GM21381 (cell line): ENCODE measurements around the gene HDGFL1.

Experiments
- ATAC-seq: cut with Tn5 transposase; IDR thresholded peaks from one replicate; pipeline ENCODE4 v1.9.1; 2021; ENCODE audit warnings: mild to moderate bottlenecking, moderate library complexity; ENCODE audit not compliant: unreplicated experiment

Gene HDGFL1

DNA sequence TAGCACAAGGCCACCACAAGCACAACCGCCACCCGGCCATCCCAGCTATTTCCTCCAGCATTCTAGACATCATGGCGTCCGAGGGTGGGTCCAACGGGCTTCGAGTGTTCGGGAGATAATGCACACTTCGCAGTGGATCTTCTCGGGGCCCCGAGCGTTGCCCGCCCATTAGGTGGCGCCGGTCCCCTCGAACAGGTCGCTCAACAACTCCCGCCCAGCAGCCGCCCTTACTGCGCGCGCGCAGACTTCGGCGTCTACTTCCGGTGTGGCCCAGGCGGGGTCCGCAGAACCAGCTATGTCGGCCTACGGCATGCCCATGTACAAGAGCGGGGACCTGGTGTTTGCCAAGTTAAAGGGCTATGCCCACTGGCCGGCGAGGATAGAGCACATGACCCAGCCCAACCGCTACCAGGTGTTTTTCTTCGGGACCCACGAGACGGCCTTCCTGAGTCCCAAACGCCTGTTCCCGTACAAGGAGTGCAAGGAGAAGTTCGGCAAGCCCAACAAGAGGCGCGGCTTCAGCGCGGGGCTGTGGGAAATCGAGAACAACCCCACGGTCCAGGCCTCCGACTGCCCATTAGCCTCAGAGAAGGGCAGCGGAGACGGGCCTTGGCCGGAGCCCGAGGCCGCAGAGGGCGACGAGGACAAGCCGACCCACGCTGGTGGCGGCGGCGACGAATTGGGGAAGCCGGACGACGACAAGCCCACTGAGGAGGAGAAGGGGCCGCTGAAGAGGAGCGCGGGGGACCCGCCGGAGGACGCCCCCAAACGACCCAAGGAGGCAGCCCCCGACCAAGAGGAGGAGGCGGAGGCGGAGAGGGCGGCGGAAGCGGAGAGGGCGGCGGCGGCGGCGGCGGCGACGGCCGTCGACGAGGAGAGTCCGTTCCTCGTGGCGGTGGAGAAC, at the start of gene HDGFL1:
Gene HDGFL1 (plus strand): TSS at position 286 of the 904 bp plus-strand sequence. CDS start 10 bp downstream, at position 296.
- ATAC-seq = no peak

DNA sequence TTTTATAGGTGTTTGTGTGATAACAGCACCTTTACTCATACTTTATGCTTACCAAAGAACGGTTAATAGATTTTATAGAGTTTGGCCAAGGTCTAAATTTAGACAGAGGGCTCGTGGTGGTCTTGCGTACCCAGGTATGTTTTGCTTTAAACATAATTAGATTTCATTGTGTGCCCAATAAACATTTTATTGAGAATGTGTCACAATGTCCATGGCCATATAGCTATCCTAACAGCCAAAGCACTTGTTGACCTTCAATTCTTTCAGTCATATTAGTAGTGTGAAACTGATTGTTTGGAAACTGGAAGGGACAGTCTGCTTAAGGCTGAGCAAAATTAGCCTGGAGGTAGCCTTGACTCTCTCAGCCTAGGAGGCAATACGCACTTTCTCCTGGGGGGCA, 48.3 kb upstream of the HDGFL1 start:
- ATAC-seq = no peak

GRCh38 chr6:22526736-22527135, 42.6 kb upstream of the HDGFL1 start:
- ATAC-seq = no peak

- ATAC-seq = no peak
Measured at GRCh38 chr6:22529866-22530265, 39.5 kb upstream of the HDGFL1 start.

GRCh38 chr6:22530506-22530905, 38.9 kb upstream of the HDGFL1 start:
- ATAC-seq = no peak

DNA sequence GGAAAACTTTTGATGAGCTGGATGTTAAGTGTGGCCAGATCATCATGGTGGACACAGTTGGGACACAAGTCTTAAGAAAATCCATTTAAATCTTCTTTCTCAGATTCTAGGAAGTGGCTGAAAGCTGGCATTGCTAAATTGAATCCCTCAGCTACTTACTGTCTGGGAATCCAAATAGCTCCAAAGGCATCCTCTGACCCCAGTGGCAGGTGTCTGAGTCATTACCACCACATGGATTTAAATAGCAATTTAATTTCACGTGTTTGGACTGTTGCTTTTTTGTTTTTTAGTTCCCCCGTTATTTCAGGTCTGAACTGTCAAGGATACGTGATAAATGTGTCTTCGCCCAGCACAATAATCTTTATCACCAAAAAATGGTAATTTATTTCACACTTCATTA, 33.2 kb upstream of the HDGFL1 start:
- no peak for ATAC-seq

- no peak for ATAC-seq
Measured at GRCh38 chr6:22544476-22544875, 24.9 kb upstream of the HDGFL1 start.

DNA sequence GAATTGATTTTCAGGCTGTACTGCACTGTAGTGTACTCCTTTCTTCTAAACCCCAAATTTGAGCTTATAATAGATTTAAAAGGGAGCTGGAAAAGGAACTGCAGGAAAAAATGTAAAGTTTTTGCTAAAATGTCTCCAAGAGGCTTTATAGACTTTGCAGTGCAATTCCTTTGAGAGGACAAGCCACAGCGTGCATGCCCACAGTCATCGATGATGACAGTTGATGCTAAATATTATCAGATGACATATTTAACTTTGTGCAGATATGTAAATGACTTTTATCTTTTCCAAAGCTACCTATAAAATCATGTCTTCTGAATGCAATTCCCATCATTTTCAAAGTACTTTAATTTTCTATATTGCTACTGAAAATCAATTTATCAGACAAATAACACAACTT, 24.3 kb upstream of the HDGFL1 start:
- ATAC-seq = no peak

DNA sequence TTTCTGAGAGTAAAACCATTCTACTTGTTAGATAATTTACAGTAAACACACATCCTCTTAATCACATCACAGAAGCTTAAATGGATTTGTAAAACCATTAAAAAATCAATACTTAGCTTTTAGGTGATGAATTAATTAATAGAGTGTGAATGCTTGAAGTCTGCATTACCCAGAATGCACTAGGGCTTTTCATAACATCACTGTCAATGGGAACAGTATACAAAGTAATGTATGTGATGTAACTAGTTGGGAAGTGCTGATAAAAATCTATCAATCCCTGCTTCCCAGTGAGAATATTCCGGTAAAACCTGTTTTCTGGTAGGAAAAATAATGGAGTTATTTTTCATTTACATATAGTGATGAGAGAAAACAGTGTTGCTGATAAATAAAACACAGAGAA, 23.1 kb upstream of the HDGFL1 start:
- ATAC-seq = no peak

DNA sequence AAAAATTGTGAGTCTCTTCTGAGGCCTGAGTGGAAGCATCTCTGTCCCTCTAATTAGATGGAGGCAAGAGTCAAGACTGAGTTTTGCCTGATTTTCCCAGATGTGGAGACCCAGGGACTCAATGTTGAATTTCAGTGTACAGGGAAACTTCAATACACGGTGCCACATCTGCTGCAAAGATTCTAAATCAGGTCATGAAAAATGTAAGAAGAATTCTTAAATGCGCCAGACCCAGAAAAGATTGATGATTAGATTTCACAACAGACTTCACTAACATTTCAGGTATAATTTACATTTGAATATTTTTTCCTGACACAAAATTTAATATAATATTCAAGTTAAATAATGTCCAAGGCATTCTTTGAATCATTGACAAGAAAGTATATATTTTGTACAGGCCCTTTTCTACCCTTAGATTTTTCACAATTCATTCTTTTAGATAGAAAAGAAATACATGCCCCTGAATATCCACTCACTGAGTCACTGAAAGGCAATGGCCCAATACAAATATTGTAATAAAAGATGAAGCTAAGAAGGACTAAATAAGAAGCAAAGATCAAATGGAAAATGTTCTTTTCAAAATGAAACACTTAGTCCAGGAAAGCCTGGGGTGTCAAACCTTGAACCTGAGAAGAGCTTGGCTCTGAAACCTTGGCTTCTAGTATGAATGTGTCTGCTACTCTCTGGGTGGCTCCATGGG, 18.2 kb upstream of the HDGFL1 start:
- no peak for ATAC-seq

GRCh38 chr6:22556266-22556665, 13.1 kb upstream of the HDGFL1 start:
- ATAC-seq = no peak

GRCh38 chr6:22557007-22557406, 12.4 kb upstream of the HDGFL1 start:
- no peak for ATAC-seq

DNA sequence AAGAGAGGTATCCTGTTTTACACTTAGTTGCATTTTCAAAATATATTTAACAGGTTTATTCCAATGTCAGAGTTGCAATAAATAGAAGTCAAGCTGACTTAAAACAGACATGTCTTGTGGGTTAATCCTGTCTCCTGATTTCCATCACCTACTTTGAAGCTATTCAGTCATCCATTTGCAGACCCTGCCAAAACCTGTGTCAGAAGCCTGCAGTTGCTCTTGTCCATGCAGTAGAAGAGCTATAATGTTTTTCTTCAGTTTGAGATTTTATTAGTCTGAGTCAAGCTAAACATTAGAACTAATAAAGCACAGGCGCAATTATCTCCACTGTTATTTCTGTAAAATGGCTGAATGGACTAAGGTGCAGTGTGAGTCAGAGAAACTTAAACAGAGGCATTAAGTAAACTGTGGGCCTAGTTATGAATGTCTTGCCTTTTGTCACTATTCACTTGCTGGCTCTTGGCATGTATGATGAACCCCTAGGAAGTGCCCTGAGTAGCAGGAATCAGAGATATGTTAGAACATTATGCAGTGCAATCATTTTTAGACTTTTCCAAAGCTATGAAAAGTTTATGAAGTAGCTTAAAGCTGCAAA, 11.0 kb upstream of the HDGFL1 start:
- ATAC-seq = no peak

- no peak for ATAC-seq
Measured at GRCh38 chr6:22568854-22569253, 512 bp upstream of the HDGFL1 start.

GRCh38 chr6:22570185-22570551, 802 bp downstream of the HDGFL1 start:
- ATAC-seq = no peak

DNA sequence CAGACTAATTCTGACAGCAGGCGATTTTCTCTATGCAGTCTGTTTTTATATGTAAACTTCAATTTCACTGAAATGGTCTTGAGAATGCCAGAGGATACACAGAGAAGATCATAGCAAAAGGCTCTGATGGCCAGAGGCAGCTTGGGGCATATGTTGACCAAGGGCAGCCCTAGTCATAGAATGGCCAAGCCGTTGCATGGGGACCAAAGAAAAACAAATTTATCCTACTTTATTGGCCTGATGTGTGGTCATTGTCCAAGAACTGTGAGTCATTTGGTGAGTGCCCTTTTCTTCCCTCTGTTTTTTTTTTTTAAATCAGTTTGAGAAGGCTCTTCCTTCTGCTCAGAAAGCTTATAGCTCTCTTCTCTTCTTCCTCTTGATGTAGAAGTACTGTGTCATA, 5.8 kb downstream of the HDGFL1 start:
- ATAC-seq = no peak

DNA sequence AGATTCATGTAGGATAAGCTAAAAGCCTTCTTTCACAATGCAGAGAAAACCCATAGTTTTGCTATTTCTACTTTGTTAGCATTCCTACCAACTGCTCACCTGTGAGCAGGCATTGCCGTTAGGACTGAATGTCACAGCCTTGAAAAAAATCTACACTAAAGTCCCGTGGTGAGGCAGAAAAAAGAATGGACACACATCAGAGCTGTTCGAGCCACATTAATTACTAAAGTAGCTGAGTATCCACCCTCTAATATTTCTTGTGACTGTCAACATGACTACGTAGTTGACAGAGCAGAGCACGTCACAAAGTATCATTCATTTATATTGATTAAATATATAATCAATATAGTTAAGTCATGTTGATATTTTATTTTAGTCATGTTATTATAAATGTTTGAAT, 10.1 kb downstream of the HDGFL1 start:
- no peak for ATAC-seq

DNA sequence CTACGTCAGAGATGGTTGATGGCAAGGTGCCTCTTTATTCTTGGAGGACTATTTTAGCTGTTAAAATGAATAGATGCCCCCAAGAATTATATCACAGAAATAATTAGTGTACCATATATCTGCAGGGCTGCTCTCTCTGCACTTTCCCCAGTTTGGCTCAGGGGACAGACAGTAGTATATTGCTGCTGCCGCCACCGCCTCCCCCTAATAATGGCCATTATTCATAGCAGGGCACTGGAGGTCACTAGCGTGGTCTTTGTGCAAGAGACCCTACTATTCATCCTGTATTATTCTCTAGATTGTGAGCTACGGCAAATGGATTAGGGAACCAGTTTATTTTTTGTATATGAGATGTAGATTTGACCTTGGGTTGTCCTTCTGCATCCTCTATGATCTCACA, 11.0 kb downstream of the HDGFL1 start:
- no peak for ATAC-seq

DNA sequence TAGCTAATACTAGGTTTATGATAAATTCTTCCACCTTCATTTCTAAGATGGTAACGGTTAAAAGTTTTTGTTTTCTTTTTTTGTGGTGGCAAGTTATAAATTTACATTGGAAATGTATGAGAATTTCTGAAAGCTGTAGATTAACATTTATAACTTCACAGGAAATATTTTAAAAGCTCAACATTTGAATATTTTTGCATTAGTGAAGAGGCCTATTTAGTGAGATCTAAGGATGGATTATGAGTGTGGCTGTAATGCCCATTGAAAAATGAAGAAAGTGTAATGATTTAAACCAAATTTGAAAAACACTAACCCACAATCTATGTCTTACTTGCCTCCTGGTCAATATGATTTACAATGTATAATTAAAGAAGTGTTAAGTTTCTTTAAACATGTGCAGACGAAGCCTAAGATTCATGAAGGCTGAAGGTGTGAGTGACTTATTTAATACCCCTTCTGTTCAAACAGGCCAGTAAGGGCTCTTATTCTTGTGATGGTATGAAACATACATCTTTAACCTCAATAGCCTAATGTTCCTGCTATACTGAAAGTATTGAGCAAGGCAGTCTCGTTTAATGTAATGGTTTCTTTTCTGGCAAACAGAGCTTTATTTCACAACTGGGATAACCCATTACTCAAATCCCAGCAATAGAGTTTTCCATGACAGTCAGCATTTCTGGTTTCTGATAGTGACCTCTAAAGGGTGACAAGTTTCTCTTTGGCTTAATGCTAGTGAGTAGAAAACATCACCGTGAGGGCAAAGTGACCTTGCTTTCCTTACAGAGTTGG, 13.2 kb downstream of the HDGFL1 start:
- no peak for ATAC-seq

DNA sequence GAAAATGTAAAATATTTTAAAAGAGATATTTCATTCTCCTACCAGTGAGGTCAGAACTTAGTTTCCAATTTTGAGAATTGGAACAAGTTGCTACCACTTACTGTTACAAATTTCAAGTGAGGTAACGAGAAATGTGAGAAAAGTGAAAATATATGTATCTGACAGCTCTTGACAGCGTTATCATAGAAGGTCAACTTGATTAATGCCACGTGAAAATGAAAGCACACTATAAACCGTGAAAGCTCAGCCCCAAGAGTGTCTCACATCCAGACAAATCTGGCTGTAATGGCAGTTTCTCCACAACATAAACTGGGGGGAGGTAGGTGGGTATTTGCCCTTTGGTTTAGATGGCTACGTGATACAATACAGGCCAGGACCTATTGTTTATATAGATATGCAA, 13.9 kb downstream of the HDGFL1 start:
- ATAC-seq = no peak

- no peak for ATAC-seq
Measured at GRCh38 chr6:22583927-22584326, 14.6 kb downstream of the HDGFL1 start.
